RWPE1 (cell line): Measurements from ENCODE around the gene FAM3D.

Experiments
- CTCF ChIA-PET: fragments of 350-600 bp; sonication (Branson Sonifier 250); formaldehyde crosslinking; extraction: SDS; loops from one replicate; lab custom pipeline; 2021; lab: Yijun Ruan, JAX
- POLR2A ChIA-PET: fragments of 400-600 bp; formaldehyde crosslinking; extraction: SDS; loops from one replicate; lab custom pipeline; 2020; ENCODE audit warnings: antibody characterized with exemption; ENCODE audit not compliant: low non-redundant PET; lab: Yijun Ruan, JAX
- DNase-seq: peaks from one replicate; pipeline ENCODE4 v3.0.0; 2012; ENCODE audit warnings: low spot score
- H3K27ac ChIP-seq: fragments of 450-650 bp; 2 replicates; pipeline ENCODE4 v1.5.1; 2017
- CTCF ChIP-seq: fragments of 450-650 bp; conservative IDR thresholded peaks from 2 replicates; pipeline ENCODE4 v1.5.1; 2017; ENCODE audit warnings: low read depth, mild to moderate bottlenecking

Gene FAM3D

GRCh38 chr3:58627570-58627885, 39.0 kb downstream of the FAM3D start:
- DNase-seq = no peak
- no peak for TF ChIP-seq CTCF
- CTCF ChIA-PET = interaction anchor here (0.6 kb wide), 1 partner anchor 425 kb away, joined by 3 read pairs; no protein-coding TSS in a partner anchor
- no peak overlapping the region for H3K27ac ChIP-seq
- POLR2A ChIA-PET = no interaction called here

GRCh38 chr3:58626841-58627569, 39.6 kb downstream of the FAM3D start:
- DNase-seq = no peak
- H3K27ac ChIP-seq = no peak overlapping the region
- ChIA-PET CTCF (interaction anchor here (0.6 kb wide), 1 partner anchor 425 kb away, joined by 3 read pairs; no protein-coding TSS in a partner anchor), POLR2A (no interaction called here)
- TF ChIP-seq CTCF = no peak

- POLR2A ChIA-PET = no interaction called here
- CTCF ChIA-PET = no interaction called here
- no peak for TF ChIP-seq CTCF
- DNase-seq = no peak
- no peak overlapping the region for H3K27ac ChIP-seq
Observed at GRCh38 chr3:58625196-58625824, 41.3 kb downstream of the FAM3D start.

GRCh38 chr3:58624550-58624949, 42.0 kb downstream of the FAM3D start:
- CTCF ChIA-PET = interaction anchor here (0.6 kb wide), 1 partner anchor 511 kb away, joined by 3 read pairs; no protein-coding TSS in a partner anchor
- DNase-seq = no peak
- POLR2A ChIA-PET = interaction anchor here (0.6 kb wide), 1 partner anchor 208 kb away, joined by 3 read pairs; no protein-coding TSS in a partner anchor
- no peak for TF ChIP-seq CTCF
- no peak overlapping the region for H3K27ac ChIP-seq

GRCh38 chr3:58623961-58624360, 42.6 kb downstream of the FAM3D start:
- ChIA-PET POLR2A (no interaction called here), CTCF (interaction anchor here (0.6 kb wide), 1 partner anchor 511 kb away, joined by 3 read pairs; no protein-coding TSS in a partner anchor)
- H3K27ac ChIP-seq = no peak overlapping the region
- DNase-seq = no peak
- TF ChIP-seq CTCF = no peak

GRCh38 chr3:58623478-58623877, 43.1 kb downstream of the FAM3D start:
- TF ChIP-seq CTCF = no peak
- no peak overlapping the region for H3K27ac ChIP-seq
- CTCF ChIA-PET = no interaction called here
- POLR2A ChIA-PET = no interaction called here
- no peak for DNase-seq
